ENCODE data around the gene CCN6. TPM values are rescaled to one million over a fixed set of nuclear protein-coding genes. Genes with fewer than 3 reads are reported as not detected.

CCN6 gene
- not detected in 2 replicates for total RNA-seq (2014; rRNA removed; shearing (Covaris generic))

DNA sequence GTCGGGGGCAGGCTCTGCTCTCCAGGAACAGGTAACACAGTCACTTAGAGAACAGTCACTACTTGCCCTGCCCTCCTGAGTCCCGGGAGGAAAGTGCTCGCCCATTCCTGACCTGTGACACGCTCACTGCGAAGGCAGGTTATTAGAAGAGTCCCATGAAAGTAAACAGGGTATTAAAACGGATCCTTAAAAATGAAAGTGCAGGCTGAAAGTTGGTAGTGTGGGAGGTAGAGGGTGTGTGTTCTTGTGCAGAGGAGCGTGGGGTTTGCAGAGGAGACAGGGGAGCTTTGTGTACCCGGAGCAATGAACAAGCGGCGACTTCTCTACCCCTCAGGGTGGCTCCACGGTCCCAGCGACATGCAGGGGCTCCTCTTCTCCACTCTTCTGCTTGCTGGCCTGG, at the start of gene CCN6:
Gene CCN6, plus strand, starts transcription at position 104 of the 400 bp plus-strand sequence. Its CDS starts 254 bp downstream, at position 358.
- no peak for DNase-seq (ENCODE audit: low read depth)

DNA sequence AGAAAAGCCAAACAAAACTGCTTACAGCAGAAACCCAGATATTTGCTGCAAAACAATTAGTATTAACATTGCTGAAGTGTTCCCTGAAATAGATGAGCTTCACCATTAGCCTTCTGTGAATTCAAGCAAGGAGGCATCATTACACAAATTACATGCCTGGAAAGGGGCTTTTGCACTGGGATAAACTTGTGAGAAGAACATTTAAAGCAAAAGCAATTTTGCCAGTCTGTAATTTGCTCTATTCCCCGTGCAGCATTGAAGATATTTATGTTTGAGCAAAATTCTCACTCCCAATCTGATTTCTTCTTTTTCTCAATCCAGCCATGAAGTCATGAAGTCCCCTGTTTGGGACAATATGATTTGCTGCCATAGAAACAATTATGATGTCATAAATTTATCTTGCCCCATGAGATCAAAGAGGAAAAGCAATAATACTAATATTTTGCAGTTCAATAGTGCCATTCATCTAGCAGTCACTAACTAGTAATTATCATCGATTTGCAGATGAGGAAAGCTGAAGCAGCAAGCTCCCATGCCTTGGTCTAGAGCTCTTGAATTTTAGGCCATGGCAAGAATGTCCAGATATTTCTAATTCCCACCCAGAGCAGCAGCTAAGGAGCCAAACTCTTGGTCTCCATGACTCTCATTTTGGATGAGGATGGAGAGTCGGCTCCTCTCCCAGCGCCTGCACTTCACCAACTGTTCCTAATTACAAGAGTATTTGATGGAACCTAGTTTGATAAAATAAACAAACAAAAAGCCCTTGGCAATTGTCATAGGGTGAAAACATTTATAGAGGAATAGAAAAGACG, 49.5 kb upstream of the CCN6 start:
- DNase-seq (ENCODE audit: low read depth): no peak

- no peak for DNase-seq (ENCODE audit: low read depth)
These were observed 48.9 kb upstream of the CCN6 start for GRCh38 chr6:112005013-112005371.

GRCh38 chr6:112007254-112007653, 46.6 kb upstream of the CCN6 start:
- no peak for DNase-seq (ENCODE audit: low read depth)

DNA sequence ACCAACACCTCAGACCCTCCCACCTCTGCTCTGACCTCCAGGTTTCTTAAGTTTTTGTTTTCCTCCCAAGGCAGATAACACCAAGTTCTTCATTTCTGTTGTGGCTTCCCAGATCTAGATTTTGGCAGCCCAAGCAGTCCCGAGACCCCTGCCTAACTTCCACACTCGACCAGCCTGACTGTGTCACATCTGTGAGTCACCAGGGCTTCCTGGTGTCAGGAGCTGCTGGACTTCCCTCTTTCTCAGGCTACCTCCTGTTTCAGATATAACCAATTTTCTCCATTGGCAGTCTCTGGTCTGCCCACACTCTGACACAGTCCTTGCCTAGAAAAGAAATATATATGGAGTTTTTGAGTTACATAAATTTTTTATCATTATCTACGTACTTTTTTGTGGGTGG, 46.1 kb upstream of the CCN6 start:
- DNase-seq (ENCODE audit: low read depth): peak; percentile 62

DNA sequence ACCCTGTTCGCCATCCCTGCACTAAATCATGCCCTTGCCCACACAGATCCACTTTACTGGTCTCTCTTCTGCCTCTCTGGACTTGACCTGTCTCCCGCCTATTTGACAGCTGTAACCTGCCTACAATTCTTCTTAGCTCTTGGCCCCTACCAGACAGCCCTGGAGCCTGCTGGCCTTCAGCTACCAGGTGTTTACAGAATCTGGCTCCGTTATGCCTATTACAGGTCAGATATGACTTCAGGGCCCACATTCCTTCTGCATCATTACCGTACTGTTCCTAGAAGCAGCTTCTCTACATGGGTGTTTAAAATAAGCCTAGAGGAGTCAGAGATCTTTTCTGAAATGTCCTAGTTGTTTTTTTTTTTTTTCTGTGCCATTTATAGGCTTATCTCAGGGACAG, 45.4 kb upstream of the CCN6 start:
- DNase-seq (ENCODE audit: low read depth): peak; percentile 59

DNA sequence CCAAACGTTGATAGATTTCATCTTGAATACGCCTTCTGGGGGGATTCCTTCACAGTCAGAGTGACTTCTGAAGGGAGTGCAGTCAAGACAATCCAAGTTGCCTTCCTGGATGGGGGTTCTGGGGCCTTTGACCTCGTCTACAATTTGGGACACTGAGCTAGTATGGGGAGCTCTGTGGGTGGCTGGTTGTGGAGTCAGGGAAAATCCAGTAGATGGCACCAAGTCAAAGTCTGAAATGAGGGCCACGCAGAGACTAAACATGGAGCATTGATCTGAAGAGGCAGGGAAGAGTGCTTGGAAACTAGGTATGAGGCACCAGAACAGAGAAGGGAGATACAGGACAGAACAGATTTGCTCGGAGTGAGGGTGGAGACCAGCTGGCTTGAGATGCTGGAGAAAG, 43.6 kb upstream of the CCN6 start:
- peak; percentile 57 for DNase-seq (ENCODE audit: low read depth)

DNA sequence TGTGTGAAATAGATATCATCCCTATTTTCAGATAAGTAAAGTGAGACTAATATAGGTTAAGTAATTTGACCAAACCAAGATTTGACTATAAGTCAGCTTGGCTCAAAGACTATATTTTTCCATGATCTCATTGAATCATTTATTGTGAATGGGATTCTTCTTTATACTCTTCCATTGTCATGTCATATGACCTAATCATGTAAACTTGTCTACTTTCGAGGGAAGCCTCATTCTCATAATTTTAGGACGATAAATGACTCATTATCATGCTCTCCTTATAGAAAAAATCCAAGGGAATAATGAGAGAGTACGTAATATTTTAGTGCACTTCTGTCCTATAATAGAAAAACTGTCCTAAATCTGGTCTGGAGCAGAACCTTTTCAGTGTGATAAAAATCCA, 40.9 kb upstream of the CCN6 start:
- no peak for DNase-seq (ENCODE audit: low read depth)

DNA sequence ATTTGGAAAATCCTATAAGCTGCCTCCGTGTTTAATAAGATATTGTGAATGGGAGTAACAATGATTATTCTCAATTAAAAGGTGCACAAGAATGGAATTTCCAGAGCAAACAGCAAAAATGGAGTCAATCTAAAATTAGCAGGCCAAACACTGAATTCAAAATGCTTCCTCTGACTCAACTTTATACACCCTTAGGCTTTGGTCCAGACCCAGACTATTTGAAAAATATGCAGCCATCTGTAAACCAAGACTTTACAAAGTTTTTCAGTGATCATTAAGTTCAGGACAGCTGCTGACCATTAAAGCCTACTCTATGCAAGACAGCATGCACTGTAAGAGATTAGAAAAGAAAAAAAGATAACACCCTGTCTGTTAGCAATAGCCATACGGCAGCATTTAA, 39.4 kb upstream of the CCN6 start:
- DNase-seq (ENCODE audit: low read depth): peak; percentile 75

DNA sequence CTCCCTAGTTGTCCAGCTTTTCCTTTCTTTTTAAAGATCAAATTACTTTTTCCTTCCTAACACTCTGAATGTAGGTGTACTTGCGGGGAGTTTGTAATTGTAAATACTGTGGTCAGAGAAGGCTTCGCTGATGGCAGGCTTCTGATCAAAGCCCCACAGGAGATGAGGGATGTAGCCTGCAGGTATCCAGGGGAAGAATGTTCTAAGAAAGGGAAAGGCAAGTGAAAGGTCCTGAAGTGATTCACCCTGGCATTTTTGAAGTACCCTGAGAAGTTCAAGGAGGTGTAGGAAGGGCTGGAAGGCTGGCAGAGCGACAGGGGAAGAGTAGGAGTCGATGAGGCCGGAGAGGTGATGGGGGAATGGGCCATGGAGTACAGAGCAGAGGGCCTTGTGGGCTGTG, 38.2 kb upstream of the CCN6 start:
- DNase-seq (ENCODE audit: low read depth): peak; percentile 56

- peak; percentile 34 for DNase-seq (ENCODE audit: low read depth)
These were observed 37.6 kb upstream of the CCN6 start for GRCh38 chr6:112016320-112016719.

GRCh38 chr6:112017169-112017568, 36.7 kb upstream of the CCN6 start:
- DNase-seq (ENCODE audit: low read depth): no peak

DNA sequence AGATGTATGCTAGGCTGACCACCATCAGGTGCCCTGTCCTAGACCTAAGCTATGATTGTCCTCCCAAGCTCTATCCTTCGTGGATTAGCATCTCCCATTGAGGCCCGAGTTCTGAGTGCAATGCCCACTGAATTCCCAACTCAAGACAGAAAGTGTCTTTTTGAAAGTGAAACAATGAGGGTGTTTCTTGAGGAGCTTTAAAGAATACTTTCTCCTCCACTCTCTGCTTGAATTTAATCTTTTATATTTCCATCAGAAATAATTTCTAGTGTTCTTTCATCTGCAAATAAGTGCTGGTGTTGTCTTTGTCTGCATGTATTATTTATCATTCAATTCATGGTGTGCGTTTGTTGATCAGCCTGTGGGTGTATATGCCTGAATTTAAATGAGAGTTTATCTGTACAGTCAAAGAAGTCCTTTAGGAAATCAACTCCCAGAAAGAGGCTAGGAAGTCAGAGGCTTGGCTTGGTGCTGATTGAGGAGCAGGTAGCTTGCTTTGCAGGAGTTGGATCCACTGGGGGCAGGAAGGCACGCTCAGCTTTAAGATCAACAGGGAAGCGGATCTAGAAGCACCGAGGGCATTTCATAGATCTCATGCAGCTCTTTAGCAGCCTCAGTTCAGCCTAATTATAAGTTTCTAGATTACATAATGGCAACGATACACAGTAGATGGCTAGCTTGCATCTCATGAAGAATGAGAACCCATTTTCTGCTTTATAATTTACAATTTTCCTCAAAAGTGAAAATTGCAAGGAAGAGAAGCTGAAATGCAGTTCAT, 36.0 kb upstream of the CCN6 start:
- DNase-seq (ENCODE audit: low read depth): no peak

DNA sequence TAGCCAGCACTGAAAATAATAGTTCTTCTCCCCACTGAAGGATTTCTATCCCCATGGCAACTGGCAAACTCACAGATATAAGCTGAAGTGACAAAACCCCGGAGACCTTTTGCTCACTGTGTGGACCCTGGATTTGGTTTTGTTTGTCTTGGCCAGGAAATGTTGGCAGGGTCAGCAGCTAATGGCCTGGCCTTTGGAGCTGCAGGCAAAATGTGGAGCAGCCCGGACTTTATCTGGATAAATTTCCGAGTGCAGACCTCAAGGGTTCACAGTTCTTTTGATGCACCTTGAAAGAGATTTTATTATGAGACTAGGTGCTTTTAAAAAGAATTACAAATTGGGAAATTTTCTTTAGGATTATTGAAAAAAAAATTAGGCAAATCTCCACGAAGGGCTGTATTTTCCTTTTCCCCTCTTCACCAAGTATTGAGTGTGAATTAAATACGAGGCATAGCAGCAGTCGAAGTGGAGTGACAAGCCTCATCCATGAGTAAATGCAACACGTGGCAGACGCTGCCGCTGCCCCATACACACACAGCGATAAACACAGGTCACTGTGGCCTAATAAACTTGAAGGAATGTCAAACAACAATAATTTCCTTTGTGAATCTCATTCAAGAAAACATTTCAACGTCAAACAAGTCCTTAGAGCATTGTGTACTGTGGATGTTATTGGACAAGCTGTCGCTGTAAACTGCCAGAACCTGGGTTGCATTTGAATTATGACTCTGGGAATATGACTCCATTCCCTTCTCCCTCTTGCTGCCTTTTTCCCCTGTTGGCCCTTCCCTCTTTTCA, 35.1 kb upstream of the CCN6 start:
- DNase-seq (ENCODE audit: low read depth): peak; percentile 90

GRCh38 chr6:112019589-112019988, 34.3 kb upstream of the CCN6 start:
- DNase-seq (ENCODE audit: low read depth): no peak

GRCh38 chr6:112021691-112022310, 32.1 kb upstream of the CCN6 start:
- no peak for DNase-seq (ENCODE audit: low read depth)

GRCh38 chr6:112022749-112023148, 31.2 kb upstream of the CCN6 start:
- no peak for DNase-seq (ENCODE audit: low read depth)

DNA sequence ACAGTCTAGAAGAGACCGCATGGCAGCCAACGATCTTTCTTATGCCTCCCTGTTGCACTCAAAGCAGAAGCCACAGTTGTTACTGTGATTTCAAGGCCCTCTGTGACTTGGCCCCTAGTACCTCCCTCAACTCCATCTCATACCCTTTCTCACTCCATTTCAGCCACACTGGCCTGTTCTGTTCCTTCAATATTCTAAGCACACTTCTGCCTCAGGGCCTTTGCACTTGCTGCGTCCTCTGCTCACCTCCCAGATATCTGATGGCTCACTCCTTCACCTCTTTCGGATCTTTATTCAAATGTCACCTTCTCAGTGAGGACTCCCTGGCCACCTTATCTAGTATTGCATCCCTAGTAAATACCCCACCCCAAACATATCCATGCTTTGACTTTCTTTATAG, 29.4 kb upstream of the CCN6 start:
- no peak for DNase-seq (ENCODE audit: low read depth)

DNA sequence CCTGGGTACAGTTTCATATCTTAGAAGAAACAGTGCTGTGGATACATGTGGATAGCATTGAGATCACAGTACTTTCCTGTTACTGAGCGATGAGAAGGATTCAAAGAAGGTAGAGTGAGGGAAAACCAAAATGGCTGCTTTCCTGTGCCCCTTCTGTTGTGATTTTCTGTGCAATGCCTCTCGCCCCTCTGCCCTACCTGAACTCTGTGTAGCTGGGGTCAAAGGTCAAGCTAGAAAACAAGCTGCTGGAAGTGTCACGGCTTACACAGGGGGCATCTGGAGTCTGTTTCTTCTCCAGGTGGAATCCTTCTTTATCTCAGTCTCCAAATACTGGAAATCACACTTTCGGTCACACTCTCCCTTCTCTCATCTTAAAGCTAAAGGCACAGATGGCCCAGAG, 27.0 kb upstream of the CCN6 start:
- no peak for DNase-seq (ENCODE audit: low read depth)

DNA sequence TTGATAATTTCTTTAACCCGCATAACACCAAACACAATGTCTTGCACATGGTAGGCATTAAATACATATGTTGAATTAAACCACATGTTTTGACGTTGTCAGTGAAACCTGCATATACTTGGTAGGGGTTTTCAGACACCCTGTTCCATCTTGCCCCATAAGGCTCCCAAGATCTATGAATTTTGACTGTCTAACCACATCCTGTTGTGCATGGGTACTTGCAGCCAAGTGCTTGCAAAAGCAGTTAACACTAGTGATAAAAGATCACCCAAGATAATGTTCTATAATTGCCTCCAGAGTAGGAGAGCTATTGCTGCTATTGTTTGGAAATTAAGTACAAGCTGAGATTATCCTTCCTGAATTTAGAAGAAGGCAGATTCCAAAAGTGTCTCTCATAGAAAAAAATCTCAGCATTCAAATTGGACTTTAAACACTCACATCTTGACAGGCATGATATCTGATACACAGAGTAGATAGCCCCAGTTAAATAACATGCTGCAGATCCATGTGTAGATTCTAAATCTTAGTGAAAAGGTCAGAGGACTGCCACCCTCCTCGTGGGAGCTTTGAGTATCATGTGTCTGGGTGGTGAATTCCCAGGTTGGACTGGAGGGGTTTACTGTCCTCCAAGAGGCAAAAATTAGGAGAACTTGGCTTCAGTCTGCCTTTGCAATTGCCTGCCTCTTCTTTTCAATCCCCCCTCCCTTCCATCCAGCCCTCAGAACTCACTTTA, 25.8 kb upstream of the CCN6 start:
- DNase-seq (ENCODE audit: low read depth): no peak
